Stimulated activated naive CD4-positive, alpha-beta T cell (primary cell): Measurements from ENCODE around the gene VPS26C.

Source experiments
- DNase-seq, 6 experiments: peaks; one replicate each; lab custom pipeline; 2025; lab: John Stamatoyannopoulos, UW

The VPS26C gene

DNA sequence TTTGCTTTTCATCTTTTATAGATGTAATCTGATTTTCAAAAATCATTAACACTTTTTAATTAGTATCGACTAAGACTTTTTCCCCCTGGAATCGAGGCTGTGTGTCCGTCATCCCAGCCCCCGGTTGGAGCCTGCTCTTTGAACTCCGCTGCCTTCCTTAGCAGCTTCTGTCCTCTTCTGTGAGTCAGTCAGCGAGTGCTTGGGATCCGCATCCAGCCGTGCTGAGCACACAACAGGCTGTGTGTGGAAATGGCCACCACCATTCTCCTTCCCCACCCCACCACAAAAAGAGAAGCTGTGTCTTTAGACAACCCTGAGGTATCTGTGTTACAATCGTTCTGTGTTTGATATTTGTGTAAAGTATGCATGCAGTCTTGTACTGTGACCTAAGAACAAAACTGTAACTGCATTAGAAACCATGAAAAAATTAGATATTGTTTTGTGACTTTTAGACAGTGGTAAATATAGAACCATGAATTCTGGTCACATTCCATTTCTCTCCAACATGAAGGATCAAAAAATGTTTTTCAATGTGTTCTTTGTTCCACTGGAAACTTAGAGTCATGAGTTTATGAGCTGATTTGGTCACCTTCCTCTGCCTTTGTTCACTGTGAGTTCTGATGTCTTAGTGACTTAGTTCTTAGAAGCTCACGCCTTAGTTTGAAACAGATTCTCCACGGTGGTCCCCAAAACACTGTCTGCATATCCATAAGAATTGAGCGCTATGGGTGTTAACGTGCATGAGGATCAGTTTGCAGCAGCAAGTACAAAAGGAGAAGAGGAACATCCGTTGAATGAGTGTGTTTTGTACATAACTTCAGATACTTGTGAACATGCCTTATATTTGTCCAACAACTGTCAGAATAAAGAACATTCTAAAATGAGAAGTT is 64.7 kb downstream of the VPS26C start:
- DNase-seq, result no peak

DNA sequence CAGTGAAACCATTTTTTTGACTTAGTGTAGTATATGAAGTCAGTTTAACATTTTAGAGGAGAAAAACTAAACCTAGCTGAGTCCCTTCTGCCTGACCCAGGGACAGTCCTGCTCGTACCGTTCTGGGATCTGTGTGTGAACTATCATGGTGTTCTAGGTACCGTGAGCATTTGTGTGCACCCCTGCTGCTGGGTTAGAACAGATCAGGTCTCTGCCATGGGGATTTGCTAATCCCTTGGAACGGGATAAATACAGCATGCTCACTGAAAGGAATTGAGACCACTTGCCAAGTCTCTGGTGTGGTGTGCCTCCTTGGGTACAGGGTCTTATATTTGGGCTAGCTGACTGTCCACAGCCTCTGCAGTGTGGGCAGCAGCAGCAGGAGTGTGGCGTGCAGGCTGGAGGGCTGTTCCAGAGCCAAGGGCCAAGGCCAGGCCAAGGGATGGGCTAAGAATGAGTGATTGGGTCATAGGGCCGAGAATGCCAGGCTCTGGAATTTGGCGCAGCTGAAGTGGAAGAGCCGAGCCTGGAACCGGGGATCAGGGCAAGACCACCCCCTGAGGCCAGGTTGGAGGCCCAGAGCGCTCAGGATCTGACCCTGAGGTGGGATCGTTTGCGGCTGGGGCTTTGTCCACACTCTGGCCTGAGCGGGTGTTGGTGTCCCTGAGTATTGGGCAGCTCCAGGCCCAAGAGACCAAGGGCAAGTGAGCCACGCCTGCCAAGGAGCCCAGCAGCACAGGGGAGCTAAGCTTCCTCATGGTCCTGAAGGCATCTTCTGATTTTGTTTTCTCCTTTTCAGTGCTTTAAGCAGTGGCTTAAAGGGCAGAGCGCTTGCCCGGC is 66.3 kb downstream of the VPS26C start:
- no peak for DNase-seq

DNA sequence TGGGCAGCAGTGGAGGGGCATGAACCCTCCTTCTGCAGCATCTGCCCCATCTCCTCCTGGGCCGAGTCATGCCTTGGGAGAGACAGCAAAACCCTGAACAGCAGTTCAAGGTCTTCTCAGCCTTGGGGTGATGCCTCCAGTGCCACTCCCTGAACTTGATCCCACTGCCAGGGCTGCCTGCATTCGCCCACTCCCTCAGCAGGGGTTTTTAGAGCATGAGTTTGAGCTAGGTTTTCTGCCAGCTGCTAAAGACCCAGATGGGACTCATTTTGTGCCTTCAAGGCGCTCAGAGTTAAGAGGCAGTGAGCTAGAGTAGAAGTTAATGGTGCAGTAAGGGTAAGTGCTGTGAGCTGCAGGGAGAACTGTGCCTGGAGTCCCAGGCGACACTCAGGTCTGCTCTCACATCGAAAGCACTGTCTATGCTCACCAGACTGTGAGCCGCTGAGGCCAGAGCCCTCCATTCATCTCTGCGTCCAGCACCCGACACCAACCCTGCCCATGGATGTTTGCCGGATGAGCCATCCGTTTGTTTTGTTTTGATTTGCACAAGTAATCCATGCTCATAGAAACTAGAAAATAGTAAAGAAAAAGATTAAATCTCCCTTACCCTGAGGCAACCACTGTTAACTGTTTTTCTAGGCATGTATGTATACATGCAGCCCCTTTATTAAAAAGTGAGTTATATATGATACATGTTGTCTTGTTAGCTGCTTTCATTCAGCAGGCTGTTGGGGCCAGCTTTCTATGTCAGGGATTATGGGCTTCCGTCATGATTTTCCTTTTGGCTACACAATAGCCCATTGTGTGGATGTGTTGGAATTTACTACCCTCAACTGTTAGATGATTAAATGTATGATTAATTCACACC is 67.8 kb downstream of the VPS26C start:
- no peak for DNase-seq

GRCh38 chr21:37197746-37198145 is 69.4 kb downstream of the VPS26C start:
- no peak for DNase-seq

- no peak for DNase-seq
Measured at GRCh38 chr21:37196847-37197246, 70.3 kb downstream of the VPS26C start.

DNA sequence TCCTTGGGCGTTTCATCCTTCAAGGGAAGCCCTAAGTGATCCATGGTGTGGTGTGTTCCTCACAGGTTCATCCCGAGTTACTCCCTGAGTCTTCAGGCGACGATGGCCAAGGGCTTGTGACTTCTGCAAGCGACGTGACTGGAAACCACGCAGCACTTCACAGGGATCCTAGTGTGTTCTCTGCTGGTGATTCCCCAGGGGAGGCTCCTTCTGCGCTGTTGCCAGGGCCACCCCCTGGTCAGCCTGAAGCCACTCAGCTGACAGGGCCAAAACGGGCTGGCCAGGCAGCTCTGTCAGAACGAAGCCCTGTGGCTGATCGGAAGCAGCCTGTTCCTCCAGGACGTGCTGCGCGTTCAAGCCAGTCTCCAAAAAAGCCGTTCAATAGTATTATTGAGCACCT is 71.5 kb downstream of the VPS26C start:
- DNase-seq, result no peak

DNA sequence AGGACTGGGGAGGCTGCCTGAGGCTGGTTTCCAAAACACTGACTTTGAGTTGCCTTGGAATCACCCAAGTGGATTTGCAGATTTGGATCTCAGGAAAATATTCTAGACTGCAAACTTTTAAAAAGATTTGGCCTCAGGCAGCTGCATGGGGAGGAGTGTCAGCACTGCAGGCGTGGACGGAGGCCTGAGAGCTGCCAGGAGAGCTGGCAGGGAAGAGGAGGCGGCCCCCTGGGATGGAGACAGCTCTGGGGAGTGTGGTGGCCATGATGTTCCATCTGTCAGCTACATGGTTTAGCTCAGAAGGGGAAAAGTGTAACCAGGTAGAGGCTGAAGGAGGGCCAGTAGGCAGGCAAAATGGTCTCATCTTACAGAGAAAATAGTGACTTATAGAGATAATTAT is 72.1 kb downstream of the VPS26C start:
- no peak for DNase-seq

GRCh38 chr21:37193676-37194075 is 73.5 kb downstream of the VPS26C start:
- no peak for DNase-seq

DNA sequence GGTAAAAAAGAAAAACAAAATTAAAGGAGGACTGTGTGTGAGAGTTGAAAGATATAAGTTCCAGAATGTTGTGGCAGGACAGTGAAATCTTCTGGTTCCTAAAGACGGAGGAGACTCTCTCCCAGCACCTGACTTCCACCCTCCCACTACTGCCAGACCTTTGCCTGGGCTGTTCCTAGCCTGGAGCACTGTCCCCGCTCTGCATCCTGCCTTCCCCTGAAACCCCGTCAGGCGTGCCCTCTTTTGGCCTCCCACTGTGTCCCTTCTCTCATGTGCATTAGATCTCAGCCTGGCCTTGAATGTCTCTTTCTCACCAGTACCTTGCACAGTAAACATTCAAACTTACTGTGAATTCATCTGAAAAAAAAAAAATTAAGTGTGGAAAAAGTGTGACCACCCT is 74.1 kb downstream of the VPS26C start:
- DNase-seq, result no peak

GRCh38 chr21:37192019-37192418 is 75.1 kb downstream of the VPS26C start:
- no peak for DNase-seq

GRCh38 chr21:37188825-37189224 is 78.3 kb downstream of the VPS26C start:
- no peak for DNase-seq

DNA sequence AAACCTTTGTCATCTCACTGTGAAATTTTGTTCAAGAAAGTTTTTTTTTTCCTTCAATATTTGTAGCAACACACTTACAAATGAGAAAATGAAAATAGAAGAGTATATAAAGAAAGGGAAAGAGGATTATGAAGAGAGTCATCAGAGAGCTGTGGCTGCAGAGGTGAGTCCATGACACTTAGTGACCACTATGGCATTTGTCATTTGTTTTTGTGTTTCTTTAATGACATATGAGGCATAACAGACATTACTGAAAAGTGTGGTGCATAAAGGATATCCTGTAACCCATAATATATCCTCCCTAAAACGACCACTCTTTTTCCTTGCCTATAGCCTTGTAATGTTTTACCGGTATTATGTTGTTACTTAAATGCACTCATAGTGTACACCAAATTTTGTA is 80.2 kb downstream of the VPS26C start:
- no peak for DNase-seq

DNA sequence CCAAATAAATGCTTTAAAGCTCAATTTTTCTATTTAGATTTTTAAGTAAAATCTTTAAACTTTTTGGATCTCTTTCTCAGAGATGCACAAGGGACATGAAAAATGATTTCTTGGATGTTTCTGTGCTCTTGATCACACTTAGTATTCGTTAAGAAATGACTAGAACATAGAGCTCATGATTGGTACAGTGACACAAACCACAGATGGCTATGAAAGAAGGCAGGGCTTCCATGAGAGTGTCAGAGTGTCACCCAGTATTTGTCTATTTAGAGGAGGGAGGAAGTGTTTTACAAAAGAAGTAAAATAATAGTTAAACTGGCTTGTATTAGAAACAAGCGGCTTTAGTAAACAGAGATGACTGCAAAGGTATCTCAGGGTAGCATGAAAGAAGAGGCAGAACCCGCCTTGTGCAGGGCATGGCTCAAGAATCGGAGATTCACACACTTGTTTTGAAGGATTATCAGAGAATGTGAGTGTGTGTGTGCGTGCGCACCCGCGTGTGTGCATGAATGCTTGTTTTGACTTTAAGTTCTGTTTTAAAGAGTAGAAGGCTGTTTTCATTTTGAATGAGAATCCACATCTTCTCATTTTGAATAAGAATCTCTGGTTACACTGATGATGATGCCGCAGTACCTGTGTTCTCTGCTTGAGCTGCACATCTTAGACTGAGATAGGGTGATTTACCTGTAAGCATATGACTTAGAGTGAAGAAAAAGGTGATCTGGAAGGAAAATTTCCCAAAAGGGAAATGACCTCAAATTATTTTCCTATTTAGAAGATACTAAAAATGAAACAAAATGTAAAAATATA is 82.1 kb downstream of the VPS26C start:
- no peak for DNase-seq

- no peak for DNase-seq
Measured at GRCh38 chr21:37183749-37184148, 83.4 kb downstream of the VPS26C start.

- DNase-seq, result no peak
Measured at GRCh38 chr21:37182222-37182621, 84.9 kb downstream of the VPS26C start.

GRCh38 chr21:37181059-37181458 is 86.1 kb downstream of the VPS26C start:
- no peak for DNase-seq

- DNase-seq, result no peak
Measured at GRCh38 chr21:37176716-37177115, 90.4 kb downstream of the VPS26C start.
